Stromal cell of bone marrow (primary cell): ENCODE data around the gene ELOF1.

Experiments used
- DNase-seq: peaks from one replicate; pipeline ENCODE4 v3.0.0-alpha.2; 2012; ENCODE audit warnings: low read depth

The ELOF1 gene

GRCh38 chr19:11535792-11536595 is 23.0 kb downstream of the ELOF1 start:
- DNase-seq, result peak; percentile 62

DNA sequence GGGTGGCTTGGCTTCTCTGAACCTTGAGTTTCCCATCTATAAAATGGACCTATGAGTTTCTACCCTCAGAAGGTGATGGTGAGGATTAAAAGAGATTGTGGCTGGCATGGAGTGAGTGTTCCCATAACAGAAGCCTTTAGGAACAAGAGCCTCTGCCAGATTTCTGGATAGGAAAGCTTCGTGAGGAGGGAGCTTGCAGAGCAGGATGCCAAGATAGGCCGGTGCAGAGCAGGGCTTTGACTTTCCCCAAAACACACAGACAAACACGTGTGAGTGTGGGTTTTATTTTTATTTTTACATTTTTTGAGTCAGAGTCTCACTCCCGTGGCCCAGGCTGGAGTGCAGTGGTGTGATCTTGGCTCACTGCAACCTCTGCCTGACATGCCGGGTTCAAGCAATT is 24.1 kb downstream of the ELOF1 start:
- no peak for DNase-seq

GRCh38 chr19:11534538-11534937 is 24.5 kb downstream of the ELOF1 start:
- DNase-seq, result no peak

- peak; percentile 31 for DNase-seq
These were observed 28.6 kb downstream of the ELOF1 start for GRCh38 chr19:11530432-11530831.

DNA sequence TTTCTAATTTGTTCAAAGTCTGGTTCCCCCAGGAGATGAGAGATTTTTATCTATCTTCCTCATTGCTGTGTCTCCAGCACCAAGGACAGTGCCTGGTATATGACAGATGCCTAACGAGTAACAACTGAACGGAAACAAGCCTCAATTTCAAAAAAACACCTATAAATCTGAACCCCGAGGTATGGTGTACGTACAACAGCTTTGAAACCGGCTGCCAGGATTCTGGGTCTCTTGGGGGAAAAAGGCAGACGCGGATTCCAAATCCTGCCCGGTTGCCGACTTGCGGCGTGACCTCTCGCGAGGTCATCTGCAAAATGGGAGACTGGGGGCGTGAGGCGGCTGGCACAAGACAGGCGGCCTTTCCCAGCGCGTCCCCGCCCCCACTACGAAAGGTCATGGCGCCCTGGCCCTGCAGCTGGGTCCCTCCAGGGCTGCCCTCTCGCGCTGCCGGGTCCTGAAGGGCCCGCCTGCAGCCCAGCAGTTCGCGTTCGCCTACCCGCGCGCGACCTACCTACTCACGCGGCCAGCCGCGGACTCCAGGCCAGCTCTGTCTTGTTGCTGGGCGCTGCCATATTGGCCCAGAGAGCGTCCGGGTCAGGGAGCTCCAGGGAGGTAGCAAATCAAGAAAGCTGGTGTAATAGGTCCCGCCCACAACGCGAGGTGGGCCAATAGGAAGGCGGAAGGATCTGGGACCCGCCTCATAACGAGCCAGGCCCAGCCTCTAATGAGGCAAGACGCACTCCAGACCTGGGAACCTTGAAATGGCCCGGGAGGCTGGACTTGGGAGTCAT is 30.3 kb downstream of the ELOF1 start, which contains the start of gene ECSIT:
TSS of gene ECSIT (minus strand) at position 584 of the 791 bp plus-strand sequence. CDS start 9,964 bp downstream, outside the sequence.
- peak; percentile 99 for DNase-seq

- no peak for DNase-seq
These were observed 39.9 kb downstream of the ELOF1 start for GRCh38 chr19:11519138-11519537.

- DNase-seq, result no peak
These were observed 45.1 kb downstream of the ELOF1 start for GRCh38 chr19:11513946-11514345.

- DNase-seq, result no peak
These were observed 48.6 kb downstream of the ELOF1 start for GRCh38 chr19:11510444-11510843.

- no peak for DNase-seq
These were observed 51.5 kb downstream of the ELOF1 start for GRCh38 chr19:11507370-11508078.

GRCh38 chr19:11506967-11507366 is 52.1 kb downstream of the ELOF1 start:
- no peak for DNase-seq

GRCh38 chr19:11506101-11506555 is 52.9 kb downstream of the ELOF1 start:
- no peak for DNase-seq

GRCh38 chr19:11505504-11506100 is 53.4 kb downstream of the ELOF1 start, which contains the start of gene ZNF653:
Gene ZNF653 (minus strand): TSS chr19:11505839. CDS start chr19:11505786, 53 bp downstream.
- peak; percentile 84 for DNase-seq

DNA sequence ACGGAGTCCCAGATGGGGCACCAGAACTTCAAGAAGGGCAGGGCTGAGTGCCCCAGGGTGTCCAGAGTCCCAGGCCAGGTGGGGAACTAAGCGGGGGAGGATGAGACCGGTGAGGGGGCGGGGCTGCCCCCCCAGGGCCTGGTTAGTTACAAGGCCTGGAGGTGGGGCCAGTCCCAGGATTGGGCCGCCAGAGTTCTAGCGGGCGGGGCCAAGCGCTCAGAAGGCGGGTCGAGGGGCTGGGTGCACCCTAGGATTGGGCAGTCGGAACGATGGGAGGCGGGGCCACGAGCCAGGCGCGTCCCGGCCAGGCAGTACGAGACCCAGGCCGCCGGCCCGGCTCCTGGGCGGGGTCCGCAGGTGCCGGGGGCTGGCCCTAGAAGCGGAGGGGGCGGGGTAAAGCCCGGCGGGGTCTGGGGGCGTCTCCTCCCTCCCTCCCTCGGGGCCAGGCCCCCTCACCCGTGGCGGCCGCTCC is 54.0 kb downstream of the ELOF1 start:
- DNase-seq, result peak; percentile 92

DNA sequence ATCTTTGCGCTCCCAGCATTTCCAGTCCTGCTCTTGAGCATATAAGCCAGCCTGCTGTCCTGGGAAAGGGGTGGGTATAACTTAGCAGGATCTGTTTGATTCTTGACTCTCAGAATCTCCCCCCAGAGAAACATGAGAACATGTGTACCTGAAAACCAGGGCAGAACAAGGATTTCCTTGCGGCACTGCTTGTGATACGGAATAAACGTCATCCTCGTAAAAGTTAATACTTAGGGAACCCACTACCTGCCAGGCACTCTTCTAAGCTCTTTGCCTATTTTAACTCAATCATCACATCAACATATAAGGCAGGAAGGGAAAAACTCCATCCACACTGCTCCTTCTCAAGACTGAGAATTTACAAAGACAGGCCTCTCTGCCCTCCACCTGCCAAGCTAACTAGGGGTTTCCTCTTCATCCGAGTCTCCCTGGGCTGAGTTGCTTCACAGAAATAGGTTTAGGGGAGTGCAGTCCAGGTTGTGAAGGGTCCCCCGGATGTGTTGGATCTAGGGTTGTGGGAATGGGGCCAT is 54.5 kb downstream of the ELOF1 start:
- DNase-seq, result no peak
